KMS-11 (cell line): ENCODE measurements around the gene PARD3B.

Experiments used
- H2AFZ ChIP-seq: fragments of 200-600 bp; sonication (generic); 2 replicates; pipeline ENCODE4 v1.6.1; 2016; ENCODE audit warnings: antibody characterized with exemption, mixed run types, low read depth
- H3K27ac ChIP-seq: fragments of 200-600 bp; sonication (generic); 2 replicates; pipeline ENCODE4 v1.6.1; 2016; ENCODE audit warnings: mild to moderate bottlenecking, mixed run types
- H3K27me3 ChIP-seq: fragments of 200-600 bp; sonication (generic); 2 replicates; pipeline ENCODE4 v1.6.1; 2017; ENCODE audit warnings: mild to moderate bottlenecking, low read depth, mixed run types, moderate library complexity; ENCODE audit not compliant: insufficient read depth
- H3K36me3 ChIP-seq: fragments of 200-600 bp; sonication (generic); 2 replicates; pipeline ENCODE4 v1.6.1; 2017; ENCODE audit warnings: mild to moderate bottlenecking, mixed run types; ENCODE audit not compliant: insufficient read depth
- H3K4me1 ChIP-seq: fragments of 200-600 bp; sonication (generic); 2 replicates; pipeline ENCODE4 v1.6.1; 2016; ENCODE audit warnings: mild to moderate bottlenecking, low read depth, mixed run types; ENCODE audit not compliant: poor library complexity, severe bottlenecking
- H3K4me2 ChIP-seq: fragments of 200-600 bp; sonication (generic); 2 replicates; pipeline ENCODE4 v1.7.0; 2016; ENCODE audit warnings: mild to moderate bottlenecking, mixed run types
- H3K4me3 ChIP-seq: fragments of 200-600 bp; sonication (generic); IDR thresholded peaks from 2 replicates; pipeline ENCODE4 v1.6.1; 2017; ENCODE audit warnings: low read depth, low read length, mixed read lengths; ENCODE audit not compliant: insufficient read depth
- H3K79me2 ChIP-seq: fragments of 200-600 bp; sonication (generic); 2 replicates; pipeline ENCODE4 v1.6.1; 2016; ENCODE audit warnings: low read depth, mixed run types; ENCODE audit not compliant: insufficient read depth
- H3K9ac ChIP-seq: fragments of 200-600 bp; sonication (generic); 2 replicates; pipeline ENCODE4 v1.6.1; 2016; ENCODE audit warnings: mild to moderate bottlenecking, mixed run types
- H4K20me1 ChIP-seq: fragments of 200-600 bp; sonication (generic); 2 replicates; pipeline ENCODE4 v1.6.1; 2016; ENCODE audit warnings: mild to moderate bottlenecking, mixed run types; ENCODE audit not compliant: insufficient read depth
- CTCF ChIP-seq: fragments of 200-600 bp; sonication (generic); conservative IDR thresholded peaks from 2 replicates; pipeline ENCODE4 v1.6.1; 2017; ENCODE audit warnings: low read depth, mild to moderate bottlenecking, antibody characterized with exemption, low read length, moderate library complexity, mixed read lengths

PARD3B gene

GRCh38 chr2:205352593-205352992, 807.3 kb downstream of the PARD3B start:
- Histone ChIP-seq H3K27me3 (no peaks in the 10 kb centered on the region), H3K79me2 (no peaks in the 10 kb centered on the region), H3K9ac (no peak overlapping the region), H3K4me2 (no peak overlapping the region), H4K20me1 (no peaks in the 10 kb centered on the region), H3K27ac (no peak overlapping the region), H2AFZ (no peak overlapping the region), H3K36me3 (no peaks in the 10 kb centered on the region), H3K4me1 (no peaks in the 10 kb centered on the region), H3K4me3 (no peak overlapping the region)
- TF ChIP-seq CTCF, result no peak

GRCh38 chr2:205357732-205358131, 812.5 kb downstream of the PARD3B start:
- no peak for TF ChIP-seq CTCF
- Histone ChIP-seq H3K9ac (no peak overlapping the region), H3K79me2 (no peaks in the 10 kb centered on the region), H3K36me3 (no peaks in the 10 kb centered on the region), H3K27ac (no peak overlapping the region), H3K4me3 (no peak overlapping the region), H4K20me1 (no peaks in the 10 kb centered on the region), H3K27me3 (no peaks in the 10 kb centered on the region), H3K4me1 (no peaks in the 10 kb centered on the region), H2AFZ (no peak overlapping the region), H3K4me2 (no peak overlapping the region)

GRCh38 chr2:205358351-205358815, 813.1 kb downstream of the PARD3B start:
- no peak overlapping the region for H2AFZ ChIP-seq

GRCh38 chr2:205361272-205361671, 816.0 kb downstream of the PARD3B start:
- no peaks in the 10 kb centered on the region for H4K20me1 ChIP-seq
- H2AFZ ChIP-seq, result no peak overlapping the region
- H3K4me2 ChIP-seq, result no peak overlapping the region
- H3K79me2 ChIP-seq, result no peaks in the 10 kb centered on the region
- H3K36me3 ChIP-seq, result no peaks in the 10 kb centered on the region
- no peaks in the 10 kb centered on the region for H3K27me3 ChIP-seq
- TF ChIP-seq CTCF, result no peak
- no peaks in the 10 kb centered on the region for H3K4me1 ChIP-seq
- no peak overlapping the region for H3K9ac ChIP-seq
- H3K27ac ChIP-seq, result no peak overlapping the region
- no peak overlapping the region for H3K4me3 ChIP-seq

More at GRCh38 chr2:205358351-205358815, 813.1 kb downstream of the PARD3B start:
- Histone ChIP-seq H3K27me3 (no peaks in the 10 kb centered on the region), H3K9ac (no peak overlapping the region), H3K27ac (no peak overlapping the region), H3K36me3 (no peaks in the 10 kb centered on the region), H3K79me2 (no peaks in the 10 kb centered on the region), H3K4me3 (no peak overlapping the region), H4K20me1 (no peaks in the 10 kb centered on the region), H3K4me1 (no peaks in the 10 kb centered on the region), H3K4me2 (no peak overlapping the region)
- TF ChIP-seq CTCF, result no peak
